HG02852 (cell line): ENCODE measurements around the gene ISY1.
"Not testable (repeated sequence)": the region's sequence is repeated elsewhere in the genome, so short reads cannot be mapped to it uniquely, and the experiment has no call there.

Experiments used
- ATAC-seq: cut with Tn5 transposase; IDR thresholded peaks from one replicate; pipeline ENCODE4 v1.9.1; 2021; ENCODE audit warnings: mild to moderate bottlenecking, moderate library complexity; ENCODE audit not compliant: unreplicated experiment

ISY1 gene

DNA sequence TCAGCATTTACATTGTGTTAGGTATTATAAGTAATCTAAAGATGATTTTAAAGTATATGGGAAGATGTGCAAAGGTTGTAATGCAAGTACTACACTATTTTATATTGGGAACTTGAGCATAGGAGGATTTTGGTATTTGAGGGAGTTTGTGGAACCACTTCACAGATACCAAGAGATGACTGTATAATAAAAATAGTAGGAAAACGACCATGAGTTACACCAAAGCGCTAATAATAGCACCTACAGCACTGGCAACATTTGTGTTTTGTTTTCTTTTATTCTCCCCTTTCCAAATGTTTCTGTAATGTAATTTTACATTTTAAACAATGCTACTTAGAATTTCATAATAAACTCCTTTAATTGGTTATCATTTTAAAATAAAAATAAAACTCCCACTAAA lies 12.3 kb upstream of the ISY1 start:
- no peak for ATAC-seq

GRCh38 chr3:129166579-129167332 lies 5.9 kb upstream of the ISY1 start:
- no peak for ATAC-seq

- ATAC-seq: not testable (repeated sequence)
These were observed 4.7 kb upstream of the ISY1 start for GRCh38 chr3:129165594-129165993.

DNA sequence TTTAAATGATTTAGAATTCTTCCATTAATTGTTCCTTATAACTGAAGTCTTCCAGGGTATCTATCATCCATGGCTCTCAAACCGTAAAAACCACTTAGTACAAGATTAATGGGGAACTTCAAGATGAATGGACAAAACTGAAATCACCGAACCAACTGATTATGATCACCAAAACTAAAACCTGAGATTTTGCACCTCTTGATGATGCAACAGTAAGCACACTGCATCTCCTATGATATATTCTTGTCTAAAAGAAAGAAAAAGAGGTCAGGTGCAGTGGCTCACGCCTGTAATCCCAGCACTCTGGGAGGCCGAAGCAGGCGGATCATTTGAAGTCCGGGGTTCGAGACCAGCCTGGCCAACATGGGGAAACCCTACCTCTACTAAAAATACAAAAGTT lies 3.6 kb upstream of the ISY1 start:
- ATAC-seq: no peak

DNA sequence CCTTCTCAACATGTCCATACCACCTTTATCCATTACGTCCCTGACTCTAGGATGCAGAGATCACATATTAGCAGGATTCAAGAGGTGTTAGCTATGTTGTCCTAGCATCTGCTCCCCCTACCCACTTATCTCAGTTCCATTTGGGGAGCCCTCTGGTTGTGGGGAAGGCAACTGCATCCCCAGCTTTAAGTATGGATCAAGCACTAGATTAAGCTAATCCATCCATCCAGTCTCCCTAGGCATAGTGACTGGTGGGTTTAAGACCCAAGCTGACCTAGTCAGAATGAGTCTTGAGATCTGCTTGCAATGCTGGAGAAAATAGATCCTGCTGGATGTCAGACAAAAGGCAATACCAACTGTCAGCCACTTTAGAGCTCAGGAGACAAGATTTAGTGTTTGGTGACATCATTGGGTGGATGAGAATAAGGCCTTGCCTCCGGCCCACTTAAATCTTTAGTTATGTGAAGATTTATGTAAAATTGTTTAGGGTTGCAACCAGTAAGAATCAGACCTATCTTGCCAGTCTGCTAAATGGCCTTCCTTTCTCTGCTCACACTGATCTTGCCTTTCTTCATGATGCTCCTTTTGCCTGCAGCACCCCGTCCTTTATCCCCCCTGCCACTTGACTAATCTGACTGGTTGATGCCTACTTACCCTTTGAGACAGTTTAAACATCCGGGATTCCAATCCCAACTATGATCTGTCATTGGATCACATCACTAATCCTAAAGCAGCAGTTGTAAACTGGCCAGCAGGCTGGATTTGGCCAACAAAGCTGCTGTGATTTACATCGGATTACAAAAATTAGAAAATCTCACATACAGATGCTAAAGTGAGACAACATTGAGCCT lies 2.1 kb upstream of the ISY1 start:
- ATAC-seq: no peak

DNA sequence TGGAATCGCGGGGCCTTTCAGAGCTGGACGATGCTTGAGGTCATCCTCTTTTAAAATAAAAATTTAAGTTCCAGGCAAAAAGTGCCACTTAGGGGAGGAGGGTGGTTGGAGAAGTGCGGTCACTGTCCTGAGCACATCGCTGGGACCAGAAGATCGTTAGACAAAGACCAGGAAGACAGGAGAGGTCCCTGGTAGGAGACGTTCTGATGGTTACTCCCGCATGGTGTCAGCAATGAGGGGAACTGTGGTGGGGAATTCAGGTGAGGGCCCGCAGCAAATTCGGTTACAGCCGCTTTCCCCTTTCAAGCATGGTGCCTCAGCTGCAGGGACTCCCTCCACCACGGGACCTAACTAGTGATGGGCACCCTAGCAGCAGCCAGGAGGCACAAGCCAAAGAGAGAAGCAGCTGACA lies 1.0 kb upstream of the ISY1 start:
- peak; percentile 1 for ATAC-seq

DNA sequence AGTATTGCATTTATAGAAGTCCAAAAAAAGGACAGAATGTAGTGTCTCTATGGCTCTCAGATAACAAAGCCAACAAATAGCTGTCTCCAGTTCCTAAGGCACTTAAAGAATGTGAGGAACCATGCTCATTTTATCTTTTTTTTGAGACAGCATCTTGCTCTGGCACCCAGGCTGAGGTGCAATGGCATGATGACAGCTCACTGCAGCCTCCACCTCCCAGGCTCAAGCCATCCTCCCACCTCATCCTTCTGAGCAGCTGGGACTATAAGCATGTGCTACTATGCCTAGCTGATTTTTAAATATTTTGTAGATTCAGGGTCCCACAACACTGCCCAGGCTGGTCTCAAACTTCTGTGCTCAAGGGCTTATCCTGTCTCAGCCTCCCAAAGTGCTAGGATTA lies 16.1 kb downstream of the ISY1 start:
- ATAC-seq: no peak

DNA sequence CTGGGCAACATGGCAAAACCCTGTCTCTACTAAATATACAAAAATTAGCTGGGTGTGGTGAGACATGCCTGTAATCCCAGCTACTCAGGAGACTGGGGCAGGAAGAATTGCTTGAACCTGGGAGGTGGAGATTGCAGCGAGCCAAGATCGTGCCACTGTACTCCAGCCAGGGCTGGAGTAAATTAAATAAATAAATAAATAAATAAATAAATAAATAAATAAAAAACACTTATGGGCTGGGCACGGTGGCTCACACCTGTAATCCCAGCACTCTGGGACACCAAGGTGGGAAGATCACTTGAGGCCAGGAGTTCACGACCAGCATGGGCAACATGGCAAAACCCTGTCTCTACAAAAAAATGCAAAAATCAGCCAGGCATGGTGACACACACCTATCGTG lies 19.9 kb downstream of the ISY1 start:
- ATAC-seq: not testable (repeated sequence)

GRCh38 chr3:129139911-129140310 lies 21.0 kb downstream of the ISY1 start:
- no peak for ATAC-seq

- ATAC-seq: not testable (repeated sequence)
These were observed 24.6 kb downstream of the ISY1 start for GRCh38 chr3:129136275-129136674.

GRCh38 chr3:129132097-129132866 lies 28.6 kb downstream of the ISY1 start:
- ATAC-seq: no peak

GRCh38 chr3:129131465-129132088 lies 29.3 kb downstream of the ISY1 start:
- no peak for ATAC-seq

DNA sequence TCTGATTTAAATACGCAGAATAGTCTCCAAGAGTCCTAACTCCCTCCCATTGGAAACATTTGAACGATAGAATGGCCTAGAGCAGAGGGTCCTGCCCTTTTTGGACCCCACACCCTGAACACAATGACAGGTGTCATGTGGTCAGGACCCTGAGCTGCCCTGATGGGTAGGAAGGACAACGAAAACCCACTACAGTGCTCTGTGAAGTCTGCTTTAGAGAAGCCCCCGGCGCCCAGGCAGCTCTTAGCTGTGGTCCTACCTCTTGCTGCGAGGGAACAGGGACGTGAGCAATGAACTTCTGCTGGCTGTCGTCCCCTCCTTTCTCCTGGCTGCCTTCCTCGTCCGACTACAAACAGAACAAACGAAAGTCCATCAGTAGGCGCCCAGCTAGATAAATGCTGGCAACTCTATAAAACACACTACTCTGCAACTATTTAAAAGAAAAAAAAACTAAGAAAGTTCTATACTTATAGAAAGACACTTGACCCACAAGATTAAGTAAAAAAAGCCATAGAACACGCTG lies 30.5 kb downstream of the ISY1 start:
- no peak for ATAC-seq

GRCh38 chr3:129128357-129129155 lies 32.3 kb downstream of the ISY1 start:
- ATAC-seq: no peak

DNA sequence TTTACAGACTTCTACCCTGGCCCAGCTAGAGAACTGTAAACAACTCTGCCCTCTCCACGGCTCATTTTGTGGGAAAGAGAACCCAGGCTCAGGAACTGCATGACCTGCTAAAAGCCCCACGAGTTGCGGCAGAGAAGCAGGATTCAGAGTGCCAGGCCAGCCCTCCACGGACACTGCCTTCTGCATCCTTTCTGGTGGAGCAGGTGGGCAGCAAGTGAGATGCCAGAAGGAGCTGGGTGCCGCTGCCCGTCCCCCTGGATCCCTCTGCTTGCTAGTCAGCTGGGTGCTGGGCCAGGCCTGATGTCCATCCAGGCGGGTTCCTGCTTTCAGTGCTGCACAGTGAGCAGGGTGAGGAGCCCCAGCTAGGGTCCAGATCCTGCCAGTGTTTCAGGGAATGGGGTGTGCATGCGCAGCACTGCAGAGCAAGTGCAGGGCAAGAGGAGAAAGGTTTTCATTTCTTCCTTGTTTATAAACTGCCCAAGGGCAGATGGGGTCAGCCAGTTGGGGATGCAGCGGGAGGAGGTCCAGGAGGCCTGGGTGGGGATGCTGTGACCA lies 34.1 kb downstream of the ISY1 start:
- ATAC-seq: no peak

DNA sequence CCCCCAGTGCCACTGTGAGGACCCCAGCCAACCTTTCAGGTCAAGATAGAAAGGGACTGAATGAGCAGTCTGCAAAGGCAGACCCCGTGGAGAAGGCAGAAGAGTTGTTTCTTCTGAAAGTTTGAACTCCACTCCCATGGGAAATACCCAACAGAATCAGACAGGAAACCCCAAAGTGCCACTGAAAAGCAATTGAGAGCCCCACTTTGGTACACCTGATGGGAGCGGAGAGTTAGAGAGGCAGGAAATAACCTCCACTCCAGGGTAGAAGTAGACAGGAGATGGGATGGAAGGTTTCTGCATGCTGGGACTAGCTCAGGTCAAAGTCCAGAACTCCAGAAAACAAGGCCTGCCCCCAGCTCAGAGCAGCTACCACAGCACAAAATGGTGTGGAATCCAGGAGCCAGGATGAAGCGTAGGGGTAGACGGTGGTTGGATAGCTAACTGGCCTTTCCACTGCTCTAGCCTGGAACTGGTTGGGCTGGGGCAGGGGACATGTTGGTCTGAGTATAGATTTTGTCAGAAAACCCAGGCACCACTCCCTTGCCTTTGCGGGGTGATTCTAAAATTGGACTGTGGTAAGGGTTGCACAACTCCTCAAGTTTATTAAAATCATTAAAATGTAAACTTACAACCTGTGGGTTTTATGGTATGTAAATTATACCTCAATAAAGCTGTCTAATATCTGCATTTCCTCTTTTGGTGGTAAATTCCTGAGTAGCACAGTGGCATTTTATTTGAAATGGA lies 37.4 kb downstream of the ISY1 start:
- ATAC-seq: no peak

- no peak for ATAC-seq
These were observed 38.4 kb downstream of the ISY1 start for GRCh38 chr3:129122412-129123011.

GRCh38 chr3:129121792-129122411 lies 39.0 kb downstream of the ISY1 start, which contains the start of gene RAB43:
TSS of gene RAB43 (minus strand) at chr3:129121804. CDS start at chr3:129121489, 315 bp downstream.
- ATAC-seq: peak; percentile 39
